Upper lobe of left lung (tissue), 4 donors: Measurements from ENCODE around the gene GGTLC1.

Experiments used
- CTCF ChIP-seq, 6 experiments: fragments of 450-650 bp in 4 of 6; fragments of 200-600 bp in 2 of 6; sonication (generic) in 2 of 6; IDR thresholded peaks; one replicate each; pipeline ENCODE4 v1.5.1; 2016 to 2019; ENCODE audit warnings: antibody characterized with exemption in 6 of 6
- POLR2A ChIP-seq, 4 donors: fragments of 450-650 bp; IDR thresholded peaks; one replicate each; pipeline ENCODE4 v1.5.1; 2016 to 2017; ENCODE audit warnings: antibody characterized with exemption in 4 of 4, mild to moderate bottlenecking in 2 of 4
- POLR2AphosphoS5 ChIP-seq, 2 donors: sonication (generic); formaldehyde crosslinking; IDR thresholded peaks; one replicate each; pipeline ENCODE4 v1.5.1; 2017; ENCODE audit warnings: antibody characterized with exemption in 2 of 2

DNA sequence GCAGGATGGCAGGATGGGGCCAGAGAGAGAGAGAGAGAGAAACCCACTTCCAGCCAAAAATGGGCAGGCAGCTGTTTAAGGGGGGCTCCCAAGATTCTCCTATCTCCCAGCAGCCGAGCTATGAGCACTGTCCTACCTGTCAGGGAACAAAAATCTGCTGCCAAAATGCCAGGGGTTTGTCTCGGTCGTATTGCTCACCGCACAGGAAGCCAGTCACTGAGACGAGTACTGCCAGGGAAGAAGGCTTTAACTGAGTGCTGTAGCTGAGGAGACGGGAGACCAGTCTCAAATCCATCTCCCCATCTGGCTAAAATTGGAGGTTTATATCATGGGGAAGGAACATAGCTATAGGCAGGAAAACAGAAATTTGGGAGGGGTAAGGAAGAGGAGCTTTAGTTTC lies 22.3 kb downstream of the GGTLC1 start:
- TF ChIP-seq POLR2A (IDR thresholded peaks at IDR 0.05) (no peak), CTCF (IDR thresholded peaks at IDR 0.05) (no peak), POLR2AphosphoS5 (IDR thresholded peaks at IDR 0.05) (no peak)
